ENCODE data around the gene LARP1. TPM values are rescaled to one million over a fixed set of nuclear protein-coding genes. Genes with fewer than 3 reads are reported as not detected.

LARP1 gene
- total and polyA plus RNA-seq, 2 experiments from 2014 or later, result 133 to 302 TPM

- Histone ChIP-seq H3K9me2 (ENCODE audit: insufficient read depth) (no peaks in the 10 kb centered on the region), H3K36me3 (ENCODE audit: insufficient read depth) (no peaks in the 10 kb centered on the region), H3K4me2 (peak overlapping the region; percentile 46), H3K27ac (ENCODE audit: low read depth) (0 out of 2 replicates have a peak overlapping the region, but pooled peaks have one; percentile 86), H3K4me3 (0 out of 2 replicates have a peak overlapping the region, but pooled peaks have one; percentile 13), H2AFZ (no peak overlapping the region), H3K4me1 (ENCODE audit: insufficient read depth) (peaks cover 88% of the 10 kb centered on the region), H3F3A (replicated peaks; ENCODE audit: low read depth) (peaks cover 10% of the 10 kb centered on the region; the same call in 1 of the 2 replicates), H3K27me3 (ENCODE audit: insufficient read depth) (no peaks in the 10 kb centered on the region), H4K20me1 (replicated peaks; ENCODE audit: insufficient read depth) (peaks cover 93% of the 10 kb centered on the region), H3K79me2 (replicated peaks; ENCODE audit: insufficient read depth) (peaks cover 100% of the 10 kb centered on the region)
- Mint-ChIP-seq H3K4me3 (no peak overlapping the region; the same call in 2 of the 3 replicates), H3K4me1 (peaks cover 83% of the 10 kb centered on the region), H3K9me3 (no peaks in the 10 kb centered on the region), H3K36me3 (ENCODE audit: low read depth) (peaks cover 17% of the 10 kb centered on the region), H3K27me3 (ENCODE audit: insufficient read depth, low read depth, poor library complexity) (peaks cover 14% of the 10 kb centered on the region), H3K27ac (peak overlapping the region; percentile 38; the same call in 1 of the 2 replicates)
- DNase-seq (ENCODE audit: low spot score) (peak; percentile 48), ATAC-seq (peak; percentile 54)
- TF ChIP-seq ZNF331 (CRISPR knock-in tag; IDR thresholded peaks at IDR 0.05; ENCODE audit: low read depth) (no peak), POLR2AphosphoS5 (IDR thresholded peaks at IDR 0.05; ENCODE audit: low read depth) (no peak), ETS1 (IDR thresholded peaks at IDR 0.05) (no peak), EZH2 (IDR thresholded peaks at IDR 0.05; ENCODE audit: low read depth, unreplicated experiment) (no peak), ZNF462 (CRISPR knock-in tag; IDR thresholded peaks at IDR 0.05) (no peak), STAT1 (IDR thresholded peaks at IDR 0.05; ENCODE audit: unreplicated experiment) (no peak), EZH2phosphoT487 (IDR thresholded peaks at IDR 0.05; ENCODE audit: unreplicated experiment) (no peak), ZNF114 (CRISPR knock-in tag; IDR thresholded peaks at IDR 0.05) (no peak), NANOG (IDR thresholded peaks at IDR 0.05; ENCODE audit: borderline replicate concordance) (no peak), CTCF (conservative IDR thresholded peaks at IDR 0.05; ENCODE audit: low read depth in 2 of 2) (no peak), JUNB (IDR thresholded peaks at IDR 0.05; ENCODE audit: unreplicated experiment) (no peak), CREB1 (CRISPR knock-in tag; IDR thresholded peaks at IDR 0.05; ENCODE audit: low read depth) (no peak)
- TF ChIP-seq, protein P1, sequence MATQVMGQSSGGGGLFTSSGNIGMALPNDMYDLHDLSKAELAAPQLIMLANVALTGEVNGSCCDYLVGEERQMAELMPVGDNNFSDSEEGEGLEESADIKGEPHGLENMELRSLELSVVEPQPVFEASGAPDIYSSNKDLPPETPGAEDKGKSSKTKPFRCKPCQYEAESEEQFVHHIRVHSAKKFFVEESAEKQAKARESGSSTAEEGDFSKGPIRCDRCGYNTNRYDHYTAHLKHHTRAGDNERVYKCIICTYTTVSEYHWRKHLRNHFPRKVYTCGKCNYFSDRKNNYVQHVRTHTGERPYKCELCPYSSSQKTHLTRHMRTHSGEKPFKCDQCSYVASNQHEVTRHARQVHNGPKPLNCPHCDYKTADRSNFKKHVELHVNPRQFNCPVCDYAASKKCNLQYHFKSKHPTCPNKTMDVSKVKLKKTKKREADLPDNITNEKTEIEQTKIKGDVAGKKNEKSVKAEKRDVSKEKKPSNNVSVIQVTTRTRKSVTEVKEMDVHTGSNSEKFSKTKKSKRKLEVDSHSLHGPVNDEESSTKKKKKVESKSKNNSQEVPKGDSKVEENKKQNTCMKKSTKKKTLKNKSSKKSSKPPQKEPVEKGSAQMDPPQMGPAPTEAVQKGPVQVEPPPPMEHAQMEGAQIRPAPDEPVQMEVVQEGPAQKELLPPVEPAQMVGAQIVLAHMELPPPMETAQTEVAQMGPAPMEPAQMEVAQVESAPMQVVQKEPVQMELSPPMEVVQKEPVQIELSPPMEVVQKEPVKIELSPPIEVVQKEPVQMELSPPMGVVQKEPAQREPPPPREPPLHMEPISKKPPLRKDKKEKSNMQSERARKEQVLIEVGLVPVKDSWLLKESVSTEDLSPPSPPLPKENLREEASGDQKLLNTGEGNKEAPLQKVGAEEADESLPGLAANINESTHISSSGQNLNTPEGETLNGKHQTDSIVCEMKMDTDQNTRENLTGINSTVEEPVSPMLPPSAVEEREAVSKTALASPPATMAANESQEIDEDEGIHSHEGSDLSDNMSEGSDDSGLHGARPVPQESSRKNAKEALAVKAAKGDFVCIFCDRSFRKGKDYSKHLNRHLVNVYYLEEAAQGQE (IDR thresholded peaks at IDR 0.05; ENCODE audit: unreplicated experiment), result no peak
Observed at GRCh38 chr5:154782326-154782725, 27.1 kb downstream of the LARP1 start.

Measured in GM23338 (cell line).